IPS DF 4.7 (cell line): ENCODE measurements around the gene LILRB3.
"Not testable (repeated sequence)": the region's sequence is repeated elsewhere in the genome, so short reads cannot be mapped to it uniquely, and the experiment has no call there.

Source experiments
- DNase-seq: peaks from one replicate; pipeline ENCODE4 v3.0.0-alpha.2; 2013; ENCODE audit warnings: low spot score; ENCODE audit errors: extremely low read depth

Gene LILRB3

DNA sequence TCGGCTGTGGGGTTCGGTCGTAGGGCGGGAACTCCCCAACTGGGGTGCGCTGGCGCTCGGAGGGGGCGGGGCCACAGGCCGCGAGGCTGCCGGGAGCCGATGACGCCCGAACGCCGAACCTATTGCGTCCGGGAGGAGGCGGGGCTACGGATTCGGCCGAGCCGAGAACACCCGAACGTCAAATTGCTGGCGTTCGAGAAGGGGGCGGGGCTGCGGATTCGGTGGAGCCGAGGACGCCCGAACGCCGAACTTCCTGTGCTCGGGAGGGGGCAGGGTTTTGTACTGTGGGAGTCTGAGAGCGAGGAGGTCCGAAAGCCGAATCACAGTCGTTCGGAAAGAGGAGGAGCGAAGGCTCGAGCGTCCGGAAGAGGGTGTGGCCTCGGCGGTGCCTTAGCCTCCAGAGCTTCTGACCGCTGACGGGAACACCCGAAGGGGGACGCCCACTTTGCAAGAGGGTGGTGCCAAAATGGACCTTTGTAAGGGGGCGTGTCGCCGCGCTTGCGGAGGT, 32.2 kb downstream of the LILRB3 start:
- DNase-seq, result no peak

DNA sequence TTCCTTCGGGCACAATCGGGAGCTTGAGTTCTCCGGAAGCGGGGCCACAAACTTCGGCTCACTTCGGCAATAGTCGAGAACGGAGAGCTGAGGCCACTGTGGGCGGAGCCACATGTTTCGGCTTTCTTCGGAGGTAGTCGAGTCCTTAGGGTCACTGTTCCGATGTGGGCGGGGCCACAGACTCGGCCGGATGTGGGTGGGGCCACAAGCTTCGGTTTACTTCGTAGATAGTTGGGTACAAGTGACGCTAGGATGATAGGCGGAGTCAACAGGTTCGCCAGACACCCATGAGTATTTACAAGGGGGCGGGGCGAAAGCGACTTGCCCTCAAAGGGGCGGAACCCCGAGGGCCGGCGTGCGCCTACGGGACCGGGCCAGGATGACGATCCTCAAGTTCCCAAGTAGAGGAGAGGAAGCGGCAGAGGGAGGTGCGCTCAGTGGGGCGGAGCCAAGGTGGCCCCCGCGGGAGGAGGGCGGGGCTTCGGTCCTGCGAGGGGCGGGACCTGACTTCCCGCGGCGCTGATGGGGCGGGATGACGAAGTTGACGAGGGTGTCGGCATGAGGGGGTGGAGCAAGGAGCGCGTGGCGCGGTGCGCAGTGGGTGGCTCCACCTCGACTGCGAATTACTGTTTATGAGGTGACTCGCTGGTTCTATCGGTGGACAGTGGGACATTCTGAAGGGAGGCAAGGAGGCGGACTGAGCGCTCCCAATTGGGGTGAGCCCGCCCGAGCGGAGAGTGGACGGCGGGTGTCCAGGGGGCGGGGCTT, 32.9 kb downstream of the LILRB3 start:
- peak; percentile 99 for DNase-seq

DNA sequence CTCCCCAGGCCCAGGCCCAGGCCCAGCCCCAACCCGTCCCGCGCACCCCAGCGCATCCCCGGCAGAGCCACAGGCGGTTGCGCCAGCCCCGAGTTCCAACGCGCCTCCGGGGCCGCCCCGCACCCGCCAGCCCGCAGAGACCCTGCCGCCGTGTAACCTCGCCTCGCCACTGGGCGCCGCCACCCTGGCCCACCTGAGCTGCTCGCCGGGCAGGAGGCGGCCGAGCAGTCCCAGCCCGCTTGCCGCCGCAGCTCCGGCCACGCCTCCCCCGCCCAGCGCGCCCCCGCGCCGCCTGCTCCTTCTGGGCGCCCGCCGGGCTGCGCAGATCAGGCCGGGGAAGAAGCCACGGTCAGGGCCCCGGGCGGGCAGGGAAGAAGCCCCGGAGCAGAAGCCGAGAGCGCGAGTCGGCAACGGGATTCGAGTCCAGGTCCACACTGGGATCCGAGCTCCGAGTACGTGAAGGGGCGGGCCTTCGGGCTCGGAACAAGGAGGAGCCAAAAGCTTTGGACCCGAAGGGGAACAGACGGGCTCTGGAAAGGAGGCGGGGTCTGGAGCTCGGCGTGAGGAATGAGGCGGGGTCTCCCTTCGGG, 33.6 kb downstream of the LILRB3 start, which contains the start of gene MBOAT7:
MBOAT7 (minus strand) TSS at position 436 of the 590 bp plus-strand sequence. CDS start 1,072 bp downstream, outside the sequence.
- DNase-seq, result no peak

- no peak for DNase-seq
Measured at GRCh38 chr19:54188215-54188871, 34.5 kb downstream of the LILRB3 start.

GRCh38 chr19:54186934-54187381, 35.8 kb downstream of the LILRB3 start:
- DNase-seq, result no peak

- DNase-seq, result no peak
Measured at GRCh38 chr19:54186351-54186750, 36.5 kb downstream of the LILRB3 start.

DNA sequence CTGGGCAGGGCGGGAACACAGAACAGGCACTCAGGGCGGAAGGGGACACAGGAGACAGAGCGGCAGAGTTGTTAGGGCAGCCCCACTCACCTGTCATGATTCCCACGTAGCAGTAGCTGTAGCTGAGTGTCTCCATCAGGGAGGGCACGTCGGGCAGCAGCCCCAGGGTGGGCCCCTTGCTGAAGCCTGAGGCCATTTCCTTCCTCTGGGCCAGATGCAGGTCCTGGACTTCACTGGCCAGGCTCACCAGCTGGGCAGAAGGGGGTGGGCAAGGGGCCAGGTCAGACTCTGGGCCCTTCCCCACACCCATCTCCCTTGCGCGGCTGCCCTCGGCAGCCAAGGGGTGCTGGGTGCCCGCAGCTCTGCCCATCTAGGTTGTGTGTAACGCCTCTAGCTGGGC, 39.4 kb downstream of the LILRB3 start:
- no peak for DNase-seq

DNA sequence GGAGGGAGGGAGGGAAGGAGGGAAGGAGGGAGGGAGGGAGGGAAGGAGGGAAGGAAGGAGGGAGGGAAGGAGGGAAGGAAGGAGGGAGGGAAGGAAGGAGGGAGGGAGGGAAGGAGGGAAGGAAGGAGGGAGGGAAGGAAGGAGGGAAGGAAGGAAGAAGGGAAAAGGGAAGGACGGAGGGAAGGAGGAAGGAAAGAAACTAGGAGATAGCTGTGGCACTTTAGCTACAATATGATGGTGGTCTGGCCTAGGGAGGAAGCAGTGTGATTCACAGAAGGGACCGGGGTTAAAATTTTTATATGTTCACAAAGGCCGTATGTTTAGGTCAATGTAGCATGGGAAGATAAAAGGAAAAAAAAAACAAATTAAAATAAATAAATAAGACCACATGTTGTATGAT, 40.9 kb downstream of the LILRB3 start:
- DNase-seq, result not testable (repeated sequence)

- no peak for DNase-seq
Measured at GRCh38 chr19:54180691-54181091, 42.1 kb downstream of the LILRB3 start.

GRCh38 chr19:54179921-54180461, 42.8 kb downstream of the LILRB3 start:
- no peak for DNase-seq

GRCh38 chr19:54179262-54179852, 43.5 kb downstream of the LILRB3 start:
- no peak for DNase-seq

DNA sequence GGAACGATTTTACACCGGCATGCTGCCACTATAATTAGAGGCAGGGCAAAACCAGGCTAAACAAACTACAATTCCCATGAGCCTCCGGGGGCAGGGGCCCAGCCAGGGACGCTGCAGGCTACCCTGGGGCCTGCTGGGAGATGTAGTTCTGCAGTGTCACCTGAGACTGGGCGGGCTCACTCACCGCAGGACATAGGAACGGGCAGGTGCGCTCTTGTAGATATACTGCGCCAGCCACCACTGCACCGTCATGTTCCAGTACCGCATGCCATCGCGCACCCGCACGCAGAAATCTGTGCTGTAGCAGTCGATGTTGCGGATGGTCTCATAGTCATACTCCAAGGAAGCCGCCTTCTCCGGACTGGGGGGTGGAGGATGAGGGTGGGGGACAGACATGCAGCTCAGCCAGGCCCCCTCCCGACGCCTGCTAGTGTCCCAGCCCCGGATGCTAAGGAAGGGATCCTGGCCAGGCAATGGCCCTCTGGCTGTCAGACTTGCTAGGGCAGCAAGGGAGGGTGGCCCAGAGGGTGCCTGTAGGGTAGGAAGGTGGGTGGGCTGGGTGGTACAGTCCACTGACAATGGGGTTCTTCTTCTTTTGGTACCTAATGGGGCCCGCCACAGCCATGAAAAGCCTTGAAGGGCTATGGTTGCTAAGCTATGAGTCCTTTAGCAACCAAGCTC, 44.1 kb downstream of the LILRB3 start:
- DNase-seq, result no peak

DNA sequence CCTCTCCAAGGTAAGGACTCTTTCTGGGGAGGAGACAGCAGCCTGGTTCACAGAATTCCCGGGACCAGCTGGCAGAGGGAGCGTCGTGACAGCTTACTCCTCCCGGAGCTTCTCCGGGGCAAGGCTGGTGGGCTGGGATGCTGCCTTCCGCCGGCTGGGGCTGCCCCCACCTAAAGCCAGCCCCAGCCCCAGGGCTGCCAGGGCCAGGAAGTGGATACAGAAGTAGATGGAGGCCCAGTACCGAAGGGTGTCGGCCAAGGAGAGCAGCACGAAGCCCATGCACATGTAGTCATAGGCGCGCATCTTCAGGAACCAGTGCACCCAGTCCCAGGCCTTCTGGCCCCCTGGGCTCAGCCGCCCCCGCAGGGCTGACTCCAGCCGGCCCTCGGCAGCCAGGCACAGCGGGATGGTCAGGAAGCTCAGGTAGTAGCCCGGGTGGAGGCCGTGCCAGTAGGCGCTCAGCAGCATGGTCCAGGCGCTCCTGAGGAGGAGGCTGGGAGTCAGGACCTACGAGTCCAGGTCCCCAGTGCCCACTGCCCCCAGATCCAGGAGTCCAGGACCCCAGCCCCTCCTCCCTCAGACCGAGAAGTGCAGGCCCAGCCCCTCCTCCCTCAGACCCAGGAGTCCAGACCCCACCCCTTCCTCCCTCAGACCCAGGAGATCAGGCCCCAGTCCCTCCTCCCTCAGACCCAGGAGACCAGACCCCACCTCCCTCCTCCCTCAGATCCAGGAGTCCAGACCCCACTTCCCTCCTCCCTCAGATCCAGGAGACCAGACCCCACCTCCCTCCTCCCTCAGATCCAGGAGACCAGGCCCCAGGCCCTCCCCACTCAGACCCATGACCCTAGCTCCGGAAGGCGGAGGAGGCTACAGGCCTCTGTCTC, 48.6 kb downstream of the LILRB3 start:
- no peak for DNase-seq

GRCh38 chr19:54173359-54173699, 49.5 kb downstream of the LILRB3 start:
- no peak for DNase-seq

DNA sequence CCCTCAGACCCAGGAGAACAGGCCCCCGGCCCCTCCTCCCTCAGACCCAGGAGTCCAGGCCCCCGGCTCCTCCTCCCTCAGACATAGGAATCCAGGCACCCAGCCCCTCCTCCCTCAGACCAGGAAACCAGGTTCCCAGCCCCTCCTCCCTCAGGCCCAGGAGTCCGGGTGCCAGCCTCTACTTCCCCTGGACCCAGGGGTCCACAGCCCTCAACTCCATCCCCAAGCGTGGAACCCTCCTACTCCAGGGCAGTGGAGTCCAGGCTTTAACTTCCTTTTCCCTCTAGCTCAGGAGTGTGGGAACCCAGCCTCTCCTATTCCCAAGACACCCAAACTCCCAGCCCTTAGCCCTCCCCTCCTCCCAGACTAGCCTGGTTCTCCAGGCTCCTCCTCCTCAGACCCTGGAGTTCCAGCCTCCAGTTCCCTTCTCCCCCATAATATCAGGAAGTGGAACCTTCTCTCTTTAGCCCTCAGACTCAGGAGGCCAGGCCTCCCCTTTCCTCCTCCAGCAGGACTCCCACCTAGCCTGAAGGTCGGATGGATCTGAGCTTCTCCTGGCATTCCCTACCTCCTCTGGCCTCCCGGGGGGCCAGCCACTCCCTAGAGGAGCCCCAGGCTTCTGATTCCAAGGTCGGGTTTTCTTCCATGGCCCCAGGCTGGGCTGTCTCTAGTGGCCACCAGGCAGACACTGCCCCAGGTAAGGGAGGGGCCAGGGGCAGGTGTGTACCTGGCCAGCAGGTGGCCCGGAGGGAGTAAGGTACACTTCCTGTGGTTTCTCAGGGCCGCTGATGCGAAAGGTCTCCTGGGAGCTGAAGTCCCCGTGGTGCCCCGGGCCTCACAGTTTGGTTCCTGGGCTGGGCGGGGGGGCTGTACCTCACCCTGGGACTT, 50.1 kb downstream of the LILRB3 start, which contains the start of gene TMC4:
TMC4 (minus strand) TSS at position 690 of the 888 bp plus-strand sequence; CDS start at position 647, 43 bp downstream.
- DNase-seq, result no peak

DNA sequence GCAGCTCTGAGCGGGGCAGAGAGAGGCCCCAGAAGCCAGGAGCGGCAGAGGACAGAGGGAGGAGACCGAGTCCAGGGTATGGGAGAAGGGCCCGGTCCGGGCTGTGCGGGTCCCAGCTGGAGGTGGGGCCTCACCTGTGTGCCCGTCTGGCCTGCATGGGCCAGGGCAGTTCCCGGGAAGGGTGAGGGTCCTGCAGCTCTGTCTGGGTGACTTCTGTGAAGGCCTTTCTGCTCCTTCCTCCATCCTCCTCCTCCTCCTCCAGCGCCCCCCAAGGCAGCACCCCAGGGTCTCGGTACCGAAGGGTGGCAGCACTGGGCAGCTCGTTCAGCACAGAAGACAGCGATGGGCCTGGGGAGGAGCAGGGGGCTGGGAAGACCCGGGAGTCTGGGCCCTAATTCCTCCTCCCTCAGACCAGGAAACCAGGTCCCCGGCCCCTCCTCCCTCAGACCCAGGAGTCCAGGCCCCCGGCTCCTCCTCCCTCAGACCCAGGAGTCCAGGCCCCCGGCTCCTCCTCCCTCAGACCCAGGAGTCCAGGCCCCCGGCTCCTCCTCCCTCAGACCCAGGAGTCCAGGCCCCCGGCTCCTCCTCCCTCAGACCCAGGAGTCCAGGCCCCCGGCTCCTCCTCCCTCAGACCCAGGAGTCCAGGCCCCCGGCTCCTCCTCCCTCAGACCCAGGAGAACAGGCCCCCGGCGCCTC, 50.9 kb downstream of the LILRB3 start:
- DNase-seq, result not testable (repeated sequence)

- no peak for DNase-seq
Measured at GRCh38 chr19:54169149-54169740, 53.6 kb downstream of the LILRB3 start.
